AG10803 (cell line): ENCODE measurements around the gene ZNF407.

Experiments used
- DNase-seq: peaks from one replicate; pipeline ENCODE4 v3.0.0; 2010; ENCODE audit warnings: low read depth
- H3K4me3 ChIP-seq: 2 replicates; pipeline ENCODE4 v1.5.1; 2011; ENCODE audit warnings: mild to moderate bottlenecking, low read length, control low read depth
- CTCF ChIP-seq: conservative IDR thresholded peaks from 2 replicates; pipeline ENCODE4 v1.5.1; 2011; ENCODE audit warnings: mild to moderate bottlenecking, low read length, control low read depth, inconsistent platforms

ZNF407 gene

DNA sequence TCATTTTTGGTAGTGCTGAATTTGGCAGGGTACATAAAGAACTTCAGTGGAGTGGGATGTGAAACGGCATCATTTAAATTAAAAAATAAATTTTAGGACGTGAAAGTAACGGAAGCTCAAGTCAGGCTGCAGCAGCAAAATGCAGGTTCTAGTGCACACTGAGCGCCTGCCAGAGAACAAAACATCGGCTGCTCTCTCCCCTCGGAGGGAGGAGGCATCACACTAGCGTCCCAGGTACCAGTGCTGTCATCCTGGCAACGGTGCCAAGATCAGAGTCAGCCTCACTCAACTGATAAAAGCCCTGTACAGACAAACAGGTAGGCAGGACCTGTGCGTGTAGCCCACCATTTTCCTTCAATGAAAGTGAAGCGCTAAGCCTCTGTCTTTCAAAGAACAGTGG, 349.7 kb downstream of the ZNF407 start:
- no peak overlapping the region for H3K4me3 ChIP-seq
- DNase-seq = no peak
- no peak for TF ChIP-seq CTCF

- no peak for TF ChIP-seq CTCF
- DNase-seq = no peak
- no peak overlapping the region for H3K4me3 ChIP-seq
Measured at GRCh38 chr18:74947875-74948274, 350.2 kb downstream of the ZNF407 start.

- no peak for TF ChIP-seq CTCF
- no peak overlapping the region for H3K4me3 ChIP-seq
- no peak for DNase-seq
Measured at GRCh38 chr18:74949611-74950010, 351.9 kb downstream of the ZNF407 start.

DNA sequence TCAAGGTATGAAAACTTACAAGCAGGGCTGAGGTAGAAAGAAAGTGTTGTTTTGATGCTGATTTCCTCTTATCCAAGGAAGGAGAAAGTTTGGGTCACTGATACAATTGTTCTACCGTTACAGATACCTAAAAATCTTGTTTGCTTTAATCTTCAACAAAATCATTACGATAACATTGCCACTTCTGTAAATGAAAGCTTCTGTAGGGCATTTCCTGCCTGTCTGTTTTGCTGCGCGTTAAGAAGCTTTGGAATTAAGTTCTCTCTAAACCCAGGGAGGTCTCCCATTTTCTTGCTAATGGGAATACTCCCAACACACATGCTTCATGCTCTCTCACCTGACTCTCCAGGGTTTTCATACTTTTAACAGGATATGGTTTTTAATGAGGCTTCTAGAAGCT, 352.8 kb downstream of the ZNF407 start:
- no peak for TF ChIP-seq CTCF
- no peak for DNase-seq
- no peak overlapping the region for H3K4me3 ChIP-seq

- peak; percentile 58 for DNase-seq
- no peak for TF ChIP-seq CTCF
- no peak overlapping the region for H3K4me3 ChIP-seq
Measured at GRCh38 chr18:74951165-74951760, 353.6 kb downstream of the ZNF407 start.

DNA sequence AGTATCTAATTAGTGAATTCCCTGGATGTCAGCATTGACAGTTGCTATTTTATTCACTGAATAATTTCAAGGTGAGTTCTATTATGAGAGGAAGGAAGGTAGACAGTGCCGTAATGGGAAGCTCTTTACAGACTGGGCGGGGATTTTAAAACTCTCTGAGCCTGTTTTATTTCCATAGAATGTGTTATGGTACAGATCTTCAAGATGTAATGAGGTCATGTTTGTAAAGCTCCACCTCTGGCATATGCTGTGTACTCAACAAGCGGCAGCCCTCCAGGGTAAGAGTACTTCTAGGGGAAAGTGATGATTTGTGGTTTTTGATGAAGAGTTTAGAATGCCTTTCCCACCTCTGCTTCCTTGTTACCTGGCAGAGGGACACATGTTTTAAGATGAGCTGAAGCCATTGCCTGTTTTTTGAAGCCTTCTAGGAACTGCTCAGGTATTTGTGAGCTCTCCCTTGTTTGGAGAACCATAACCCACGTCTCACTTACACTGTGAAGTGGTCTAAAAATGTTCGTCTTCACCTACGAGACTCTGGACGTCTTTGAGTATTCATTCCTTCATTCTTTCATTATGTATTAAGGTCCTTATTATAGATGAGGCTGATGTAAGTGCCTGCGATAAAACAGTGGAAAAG, 360.0 kb downstream of the ZNF407 start:
- TF ChIP-seq CTCF = no peak
- DNase-seq = no peak
- H3K4me3 ChIP-seq = no peak overlapping the region

DNA sequence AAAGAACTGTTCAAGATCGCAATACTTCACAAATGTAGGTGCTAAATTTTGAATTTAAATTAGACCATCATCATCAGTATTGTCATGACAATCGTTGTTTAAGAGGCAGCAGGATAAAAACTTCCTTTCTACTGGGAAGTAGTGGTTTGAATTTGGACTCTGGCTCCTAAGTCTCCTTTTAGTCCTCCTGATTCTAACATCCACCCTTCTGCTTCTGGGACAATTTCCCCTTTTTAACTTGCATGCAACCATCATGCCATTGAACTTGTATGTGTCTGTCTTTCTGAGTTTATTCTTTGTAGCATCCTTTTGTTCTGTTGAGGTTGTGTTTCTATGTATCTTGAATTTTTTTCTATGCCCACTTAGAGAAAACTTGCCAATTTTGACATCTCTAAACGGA, 361.5 kb downstream of the ZNF407 start:
- DNase-seq = no peak
- no peak for TF ChIP-seq CTCF

More for the DNA sequence above, 361.5 kb downstream of the ZNF407 start:
- no peak overlapping the region for H3K4me3 ChIP-seq
